ENCODE results near the gene SMIM27.
A peak's percentile ranks its signal among the peaks of the same experiment; 100 is the strongest.
"Not testable (repeated sequence)": the region's sequence is repeated elsewhere in the genome, so short reads cannot be mapped to it uniquely, and the experiment has no call there.

SMIM27 gene

DNA sequence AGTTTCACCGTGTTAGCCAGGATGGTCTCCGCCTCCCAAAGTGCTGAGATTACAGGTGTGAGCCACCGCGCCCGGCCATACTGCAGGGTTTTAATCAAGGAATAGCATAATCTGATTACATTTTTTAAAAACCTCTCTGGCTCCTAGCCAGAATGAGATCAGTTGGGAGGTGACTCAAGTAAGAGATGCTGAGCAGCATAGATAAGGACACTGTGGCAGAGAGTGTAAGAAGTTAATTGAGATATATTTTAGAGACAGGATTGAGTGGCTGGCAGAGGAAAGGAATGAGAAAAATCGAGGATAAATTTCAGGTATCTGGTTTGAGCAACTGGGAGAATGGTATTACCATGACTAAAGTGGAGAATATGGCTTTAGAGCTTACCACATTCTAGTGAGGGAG lies 18.8 kb upstream of the SMIM27 start:
- no peaks in the 10 kb centered on the region for H3K27me3 ChIP-seq (ENCODE audit: control insufficient read depth, insufficient read depth, low read length)
- H3K4me1 ChIP-seq (ENCODE audit: control insufficient read depth, insufficient read depth, low read length): no peaks in the 10 kb centered on the region
- H3K9ac ChIP-seq (ENCODE audit: low read length): no peak overlapping the region
- H3K36me3 ChIP-seq (ENCODE audit: control insufficient read depth, insufficient read depth, low read length): no peaks in the 10 kb centered on the region
- no peaks in the 10 kb centered on the region for H3K9me3 ChIP-seq (ENCODE audit: control insufficient read depth, low read length)
- no peak overlapping the region for H3K4me3 ChIP-seq (ENCODE audit: low read length)

DNA sequence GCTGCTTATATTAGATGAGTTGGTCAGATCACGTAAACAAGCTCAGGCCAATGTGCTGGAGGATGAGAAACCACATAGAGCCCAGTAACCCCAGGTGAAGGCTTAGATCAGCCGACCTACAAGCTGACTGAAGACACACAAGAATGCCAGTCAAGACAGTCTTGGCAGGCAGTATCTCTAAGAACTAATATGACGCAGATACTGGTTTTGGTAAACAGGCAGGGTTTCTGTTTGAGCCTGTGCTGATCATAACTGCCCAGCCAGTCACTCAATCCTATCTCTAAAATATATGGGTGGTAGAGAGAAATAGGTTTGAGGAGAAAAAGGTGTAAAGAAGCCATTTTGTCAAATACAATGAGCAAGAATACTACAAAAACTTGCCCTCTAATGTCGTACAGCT lies 18.3 kb upstream of the SMIM27 start:
- no peaks in the 10 kb centered on the region for H3K36me3 ChIP-seq (ENCODE audit: control insufficient read depth, insufficient read depth, low read length)
- H3K9ac ChIP-seq (ENCODE audit: low read length): no peak overlapping the region
- H3K4me3 ChIP-seq (ENCODE audit: low read length): no peak overlapping the region
- H3K27me3 ChIP-seq (ENCODE audit: control insufficient read depth, insufficient read depth, low read length): no peaks in the 10 kb centered on the region
- H3K4me1 ChIP-seq (ENCODE audit: control insufficient read depth, insufficient read depth, low read length): no peaks in the 10 kb centered on the region
- no peaks in the 10 kb centered on the region for H3K9me3 ChIP-seq (ENCODE audit: control insufficient read depth, low read length)

DNA sequence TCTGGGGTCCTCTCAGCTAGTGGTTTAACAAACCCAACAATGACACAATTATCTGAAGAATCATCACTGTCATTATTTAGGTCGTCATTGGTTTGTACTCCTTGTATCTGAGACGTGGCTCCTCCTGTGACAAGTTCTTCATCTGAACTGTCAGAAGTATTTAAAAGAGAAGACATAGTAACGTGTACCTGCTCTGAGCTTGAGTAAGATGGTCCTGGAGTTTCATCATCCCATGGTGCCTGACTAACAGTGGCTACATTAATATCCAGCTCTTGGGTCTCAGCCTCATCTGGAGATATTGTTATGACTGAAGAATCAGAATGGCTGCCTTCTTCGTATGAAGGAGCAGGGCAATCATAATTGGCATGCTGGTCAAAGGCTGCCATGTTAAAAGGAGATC lies 9.1 kb upstream of the SMIM27 start:
- Histone ChIP-seq H3K9me3 (ENCODE audit: control insufficient read depth, low read length) (no peaks in the 10 kb centered on the region), H3K36me3 (ENCODE audit: control insufficient read depth, insufficient read depth, low read length) (peaks cover 12% of the 10 kb centered on the region), H3K4me1 (ENCODE audit: control insufficient read depth, insufficient read depth, low read length) (no peaks in the 10 kb centered on the region), H3K9ac (ENCODE audit: low read length) (no peak overlapping the region), H3K27me3 (ENCODE audit: control insufficient read depth, insufficient read depth, low read length) (no peaks in the 10 kb centered on the region), H3K4me3 (ENCODE audit: low read length) (no peak overlapping the region)

DNA sequence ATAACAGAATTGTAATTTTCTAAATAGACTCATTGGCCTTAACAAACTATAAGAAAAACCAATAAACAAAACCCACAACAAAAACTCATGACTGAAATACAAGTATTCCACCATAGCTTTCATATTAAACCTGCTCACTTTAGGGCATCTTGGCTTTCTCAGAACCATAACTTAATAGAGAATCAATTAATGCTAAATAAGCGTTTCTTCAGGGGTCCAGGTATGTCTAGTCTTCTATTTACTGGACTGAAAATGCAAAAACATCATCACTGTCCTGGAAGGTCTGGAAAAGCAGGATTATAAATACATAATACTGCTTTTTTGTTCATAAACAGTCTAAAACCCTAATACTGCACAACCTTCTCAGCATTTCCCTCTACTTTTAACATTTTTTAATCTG lies 6.2 kb upstream of the SMIM27 start:
- Histone ChIP-seq H3K4me1 (ENCODE audit: control insufficient read depth, insufficient read depth, low read length) (peaks cover 8% of the 10 kb centered on the region), H3K36me3 (ENCODE audit: control insufficient read depth, insufficient read depth, low read length) (peaks cover 9% of the 10 kb centered on the region), H3K9me3 (ENCODE audit: control insufficient read depth, low read length) (no peaks in the 10 kb centered on the region), H3K9ac (ENCODE audit: low read length) (no peak overlapping the region), H3K27me3 (ENCODE audit: control insufficient read depth, insufficient read depth, low read length) (no peaks in the 10 kb centered on the region), H3K4me3 (ENCODE audit: low read length) (no peak overlapping the region)

DNA sequence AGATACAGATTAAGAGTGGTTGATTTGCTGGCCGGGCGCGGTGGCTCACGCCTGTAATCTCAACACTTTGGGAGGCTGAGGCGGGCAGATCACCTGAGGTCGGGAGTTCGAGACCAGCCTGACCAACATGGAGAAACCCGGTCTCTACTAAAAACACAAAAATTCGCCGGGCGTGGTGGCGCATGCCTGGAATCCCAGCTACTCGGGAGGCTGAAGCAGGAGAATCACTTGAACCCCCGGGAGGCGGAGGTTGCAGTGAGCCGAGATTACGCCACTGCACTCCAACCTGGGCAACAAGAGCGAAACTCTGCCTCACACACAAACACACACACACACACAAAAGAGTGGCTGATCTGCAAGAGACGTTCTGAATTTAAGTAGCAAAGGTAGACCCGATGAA lies 3.9 kb upstream of the SMIM27 start:
- H3K36me3 ChIP-seq (ENCODE audit: control insufficient read depth, insufficient read depth, low read length); H3K4me3 ChIP-seq (ENCODE audit: low read length); H3K9ac ChIP-seq (ENCODE audit: low read length); H3K27me3 ChIP-seq (ENCODE audit: control insufficient read depth, insufficient read depth, low read length); H3K4me1 ChIP-seq (ENCODE audit: control insufficient read depth, insufficient read depth, low read length); H3K9me3 ChIP-seq (ENCODE audit: control insufficient read depth, low read length): not testable (repeated sequence)

DNA sequence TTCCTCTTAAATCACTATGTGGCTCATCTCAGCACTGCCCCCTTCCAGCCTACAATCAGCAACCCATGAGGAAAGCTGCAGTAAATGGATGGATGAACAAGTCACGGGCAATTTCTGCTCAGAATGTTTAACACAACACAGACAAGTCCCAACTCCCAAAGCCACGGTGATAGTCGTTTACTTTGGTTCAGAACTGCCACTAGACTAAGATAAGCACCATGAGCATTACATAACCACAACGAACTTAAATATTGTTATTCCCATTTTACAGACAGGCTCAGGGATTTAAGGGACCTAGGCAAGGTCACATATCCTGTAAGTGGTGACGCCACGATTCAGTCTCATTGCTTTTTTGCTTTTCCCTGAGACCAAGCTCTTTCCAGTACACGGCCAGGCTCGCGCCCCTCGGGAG lies 2.0 kb upstream of the SMIM27 start:
- peaks cover 8% of the 10 kb centered on the region for H3K4me1 ChIP-seq (ENCODE audit: control insufficient read depth, insufficient read depth, low read length)
- no peaks in the 10 kb centered on the region for H3K27me3 ChIP-seq (ENCODE audit: control insufficient read depth, insufficient read depth, low read length)
- H3K4me3 ChIP-seq (ENCODE audit: low read length): peak overlapping the region; percentile 91
- H3K36me3 ChIP-seq (ENCODE audit: control insufficient read depth, insufficient read depth, low read length): no peaks in the 10 kb centered on the region
- H3K9ac ChIP-seq (ENCODE audit: low read length): peak overlapping the region; percentile 93
- H3K9me3 ChIP-seq (ENCODE audit: control insufficient read depth, low read length): no peaks in the 10 kb centered on the region

DNA sequence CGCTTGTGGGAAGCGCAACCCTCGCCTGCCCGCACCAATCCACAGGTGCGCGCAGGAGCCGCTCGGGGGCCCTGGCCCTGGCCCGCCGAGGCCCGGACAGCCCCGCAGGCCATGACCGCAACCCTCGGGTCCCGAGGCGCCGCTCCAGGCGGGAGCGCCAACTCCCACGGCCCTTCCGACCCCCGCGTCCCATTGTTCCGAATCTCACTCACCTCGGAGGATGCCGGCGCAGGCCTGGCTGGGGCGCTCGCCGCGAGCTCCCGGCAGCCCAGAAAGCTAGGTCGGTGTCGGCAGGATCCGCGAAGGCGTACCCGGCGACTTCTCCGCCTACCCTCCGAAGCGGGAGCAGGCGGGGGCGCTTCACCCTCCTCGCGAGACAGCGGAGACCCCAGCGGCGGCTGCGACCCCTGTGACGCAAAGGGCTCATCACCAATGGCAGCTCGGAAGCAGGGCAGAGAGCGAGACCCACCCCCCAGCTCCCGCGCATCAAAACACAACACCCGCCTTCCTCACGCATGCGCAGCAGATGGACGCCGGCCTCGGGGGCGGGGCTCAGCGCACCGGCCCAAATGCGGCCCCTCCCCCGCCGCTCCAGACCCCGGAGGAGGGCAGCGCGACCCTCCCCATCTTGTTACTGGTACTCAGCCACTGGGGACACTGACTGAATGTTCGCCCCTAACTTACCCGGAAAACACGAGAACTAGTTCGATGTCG lies 1.4 kb upstream of the SMIM27 start:
- Histone ChIP-seq H3K9ac (ENCODE audit: low read length) (peak overlapping the region; percentile 93), H3K4me1 (ENCODE audit: control insufficient read depth, insufficient read depth, low read length) (peaks cover 8% of the 10 kb centered on the region), H3K4me3 (ENCODE audit: low read length) (peak overlapping the region; percentile 91), H3K36me3 (ENCODE audit: control insufficient read depth, insufficient read depth, low read length) (no peaks in the 10 kb centered on the region), H3K9me3 (ENCODE audit: control insufficient read depth, low read length) (no peaks in the 10 kb centered on the region), H3K27me3 (ENCODE audit: control insufficient read depth, insufficient read depth, low read length) (no peaks in the 10 kb centered on the region)

DNA sequence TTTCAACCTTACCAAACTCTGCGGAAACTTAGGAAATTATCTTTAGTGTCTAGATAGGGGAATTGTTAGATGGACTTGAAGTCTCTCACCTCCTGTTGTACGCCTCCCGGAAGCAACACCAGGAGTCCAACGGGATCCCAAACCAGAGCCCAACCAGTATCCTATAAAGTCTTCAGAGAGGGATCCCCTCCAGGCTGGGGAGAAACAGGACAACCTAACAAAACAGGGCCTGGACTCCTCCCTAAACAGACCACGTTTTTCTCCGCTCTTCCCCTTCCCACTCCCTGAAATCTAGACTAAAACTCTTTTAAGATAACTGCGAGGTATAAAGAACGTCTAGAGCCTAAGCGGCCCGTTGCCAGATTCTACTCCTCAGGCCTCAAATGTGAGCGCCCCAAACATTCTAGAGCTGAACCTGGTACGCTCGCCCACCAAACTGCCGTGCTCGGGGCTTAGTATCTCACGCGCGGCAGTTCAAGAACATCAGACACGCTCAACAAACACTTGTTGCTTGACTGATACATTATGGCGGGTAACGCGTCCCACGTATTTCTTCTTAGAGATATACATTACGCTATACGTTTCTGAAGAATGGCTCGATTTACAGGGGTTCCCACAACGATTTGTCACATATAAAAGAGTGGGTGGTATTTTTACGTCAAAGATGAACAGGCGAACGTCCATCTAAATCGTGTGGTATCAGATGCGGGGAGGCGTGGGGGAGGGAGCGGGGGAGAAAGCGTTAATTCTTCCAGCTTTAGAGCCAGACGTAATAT lies 663 bp upstream of the SMIM27 start:
- peak overlapping the region; percentile 91 for H3K4me3 ChIP-seq (ENCODE audit: low read length)
- no peaks in the 10 kb centered on the region for H3K9me3 ChIP-seq (ENCODE audit: control insufficient read depth, low read length)
- no peaks in the 10 kb centered on the region for H3K27me3 ChIP-seq (ENCODE audit: control insufficient read depth, insufficient read depth, low read length)
- peak overlapping the region; percentile 93 for H3K9ac ChIP-seq (ENCODE audit: low read length)
- no peaks in the 10 kb centered on the region for H3K36me3 ChIP-seq (ENCODE audit: control insufficient read depth, insufficient read depth, low read length)
- H3K4me1 ChIP-seq (ENCODE audit: control insufficient read depth, insufficient read depth, low read length): peaks cover 8% of the 10 kb centered on the region

DNA sequence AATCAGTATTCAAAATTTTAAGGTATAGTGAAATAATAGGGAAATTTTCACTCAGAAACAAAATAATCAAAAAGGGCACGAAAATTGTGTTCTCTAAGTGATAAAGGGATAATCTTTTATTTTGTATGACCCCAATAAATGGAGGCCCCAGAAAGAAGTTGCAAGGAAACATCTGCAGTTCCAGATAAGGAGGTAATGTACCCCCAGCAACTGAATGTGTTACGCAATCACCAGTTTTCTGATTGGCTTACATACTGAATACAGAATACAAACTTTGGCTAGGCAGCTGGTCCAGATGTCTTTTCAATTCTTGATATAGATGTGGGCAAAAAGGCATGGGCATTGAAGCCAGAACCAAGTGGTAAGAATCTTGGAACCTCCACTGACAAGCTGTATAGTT lies 2.0 kb downstream of the SMIM27 start:
- Histone ChIP-seq H3K4me1 (ENCODE audit: control insufficient read depth, insufficient read depth, low read length) (peaks cover 8% of the 10 kb centered on the region), H3K9me3 (ENCODE audit: control insufficient read depth, low read length) (no peaks in the 10 kb centered on the region), H3K27me3 (ENCODE audit: control insufficient read depth, insufficient read depth, low read length) (no peaks in the 10 kb centered on the region), H3K9ac (ENCODE audit: low read length) (no peak overlapping the region), H3K36me3 (ENCODE audit: control insufficient read depth, insufficient read depth, low read length) (no peaks in the 10 kb centered on the region), H3K4me3 (ENCODE audit: low read length) (no peak overlapping the region)

DNA sequence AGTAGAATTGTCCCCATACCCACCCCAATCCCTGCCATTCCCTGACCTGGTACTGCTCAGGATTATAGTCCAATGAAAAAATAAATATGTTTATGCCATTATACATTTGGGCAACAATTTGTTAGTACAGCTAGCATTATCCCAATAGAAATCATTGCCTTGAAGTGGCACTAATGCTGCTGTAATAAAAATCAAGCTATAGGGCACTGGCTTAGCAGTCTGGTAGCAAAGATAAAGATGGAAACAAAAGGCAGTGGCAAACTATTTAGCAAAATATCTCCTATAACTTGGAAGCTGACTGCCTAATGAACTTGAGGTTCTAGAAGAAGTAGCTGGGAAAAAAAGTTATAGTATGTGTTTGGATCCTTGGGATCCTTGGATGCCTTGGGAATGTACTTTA lies 2.5 kb downstream of the SMIM27 start:
- H3K9ac ChIP-seq (ENCODE audit: low read length): no peak overlapping the region
- H3K9me3 ChIP-seq (ENCODE audit: control insufficient read depth, low read length): no peaks in the 10 kb centered on the region
- no peaks in the 10 kb centered on the region for H3K36me3 ChIP-seq (ENCODE audit: control insufficient read depth, insufficient read depth, low read length)
- H3K27me3 ChIP-seq (ENCODE audit: control insufficient read depth, insufficient read depth, low read length): no peaks in the 10 kb centered on the region
- H3K4me3 ChIP-seq (ENCODE audit: low read length): no peak overlapping the region
- H3K4me1 ChIP-seq (ENCODE audit: control insufficient read depth, insufficient read depth, low read length): peaks cover 8% of the 10 kb centered on the region

DNA sequence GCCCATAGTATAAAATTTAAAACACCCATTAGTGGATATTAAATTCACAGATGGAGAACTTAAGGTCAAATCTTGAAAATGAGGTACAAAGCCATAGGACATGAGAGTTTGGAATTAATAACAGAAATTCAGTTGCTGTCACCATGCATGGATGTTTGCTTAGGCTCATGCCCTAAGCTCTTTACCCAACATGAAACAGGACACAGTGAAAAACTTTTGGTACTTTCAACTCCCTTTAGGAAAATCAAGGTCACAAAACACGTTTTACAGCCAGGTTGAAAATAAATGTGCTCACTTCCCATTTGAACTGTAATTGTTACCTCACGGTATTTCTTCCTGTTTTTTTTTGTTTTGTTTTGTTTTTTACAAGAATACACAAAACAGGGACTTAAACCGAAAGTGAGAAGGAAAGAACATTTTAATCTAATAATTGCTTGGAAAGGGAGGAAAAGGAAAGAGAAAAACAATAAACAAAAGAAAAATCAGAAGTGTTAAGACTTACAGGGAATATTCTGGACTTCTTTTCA lies 6.3 kb downstream of the SMIM27 start:
- Histone ChIP-seq H3K4me3 (ENCODE audit: low read length) (no peak overlapping the region), H3K4me1 (ENCODE audit: control insufficient read depth, insufficient read depth, low read length) (no peaks in the 10 kb centered on the region), H3K27me3 (ENCODE audit: control insufficient read depth, insufficient read depth, low read length) (no peaks in the 10 kb centered on the region), H3K36me3 (ENCODE audit: control insufficient read depth, insufficient read depth, low read length) (no peaks in the 10 kb centered on the region), H3K9me3 (ENCODE audit: control insufficient read depth, low read length) (no peaks in the 10 kb centered on the region), H3K9ac (ENCODE audit: low read length) (no peak overlapping the region)

DNA sequence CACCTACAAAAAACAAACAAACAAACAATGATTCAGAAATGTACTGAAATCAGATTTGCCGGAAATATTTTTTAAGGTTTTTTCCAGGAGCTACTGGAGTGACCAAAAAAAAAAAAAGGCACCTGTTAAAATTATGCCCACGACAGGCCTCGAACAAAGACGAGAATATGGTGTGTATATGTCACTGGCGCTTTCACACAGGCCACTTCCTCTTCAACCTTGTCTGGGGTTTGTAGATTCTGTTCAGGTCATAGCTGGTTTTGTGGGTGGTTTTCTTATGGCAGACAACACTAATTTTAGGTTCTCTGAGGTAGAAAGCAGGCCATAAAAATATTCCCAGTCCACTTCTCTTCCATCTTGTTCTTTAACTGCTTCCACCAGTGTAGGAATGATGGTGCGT lies 13.8 kb downstream of the SMIM27 start:
- H3K36me3 ChIP-seq (ENCODE audit: control insufficient read depth, insufficient read depth, low read length): no peaks in the 10 kb centered on the region
- H3K4me1 ChIP-seq (ENCODE audit: control insufficient read depth, insufficient read depth, low read length): no peaks in the 10 kb centered on the region
- H3K9ac ChIP-seq (ENCODE audit: low read length): no peak overlapping the region
- H3K4me3 ChIP-seq (ENCODE audit: low read length): no peak overlapping the region
- no peaks in the 10 kb centered on the region for H3K27me3 ChIP-seq (ENCODE audit: control insufficient read depth, insufficient read depth, low read length)
- H3K9me3 ChIP-seq (ENCODE audit: control insufficient read depth, low read length): no peaks in the 10 kb centered on the region

Measured in mucosa of stomach (tissue), 1 donor.